WTC11 (cell line): ENCODE results near the gene CNTNAP2. TPM values are rescaled to one million over a fixed set of nuclear protein-coding genes. Genes with fewer than 3 reads are reported as not detected.

Source experiments
- ATAC-seq: fragments of 200-7000 bp; cut with Tn5 transposase; 2 replicates; pipeline ENCODE4 v1.10.0; 2021; ENCODE audit warnings: mild to moderate bottlenecking, moderate library complexity
- CTCF ChIA-PET: fragments of 300-600 bp; sonication (Branson Sonifier 250); formaldehyde crosslinking; loops from one replicate; lab custom pipeline; 2021; ENCODE audit warnings: antibody characterized with exemption; lab: Charles Lee
- POLR2A ChIA-PET: fragments of 350-600 bp; sonication (Branson Sonifier 250); formaldehyde crosslinking; loops from one replicate; lab custom pipeline; 2021; ENCODE audit warnings: antibody characterized with exemption; lab: Charles Lee
- DNase-seq: peaks from one replicate; pipeline ENCODE4 v3.0.0; 2021; ENCODE audit warnings: low spot score
- H3K27ac Mint-ChIP-seq: 2 replicates; pipeline ENCODE4 v1.8.0; 2021; ENCODE audit warnings: mixed read lengths
- H3K27me3 Mint-ChIP-seq: 2 replicates; pipeline ENCODE4 v1.8.0; 2021; ENCODE audit warnings: low read depth, mild to moderate bottlenecking, moderate library complexity, mixed read lengths
- H3K36me3 Mint-ChIP-seq: 2 replicates; pipeline ENCODE4 v1.8.0; 2021; ENCODE audit warnings: mixed read lengths
- H3K4me1 Mint-ChIP-seq: 2 replicates; pipeline ENCODE4 v1.8.0; 2022; ENCODE audit warnings: mixed read lengths
- H3K4me3 Mint-ChIP-seq: 2 replicates; pipeline ENCODE4 v1.8.0; 2021; ENCODE audit warnings: mild to moderate bottlenecking, moderate library complexity, mixed read lengths
- H3K9me3 Mint-ChIP-seq: 2 replicates; pipeline ENCODE4 v1.8.0; 2021; ENCODE audit warnings: mixed read lengths
- CREM ChIP-seq: sonication (generic); formaldehyde crosslinking; IDR thresholded peaks from 2 replicates; pipeline ENCODE4 v1.8.1; 2022; ENCODE audit warnings: mild to moderate bottlenecking, missing genetic modification reagents, moderate library complexity
- NFYB ChIP-seq: sonication (generic); formaldehyde crosslinking; conservative IDR thresholded peaks from 2 replicates; pipeline ENCODE4 v1.8.0; 2022; ENCODE audit warnings: low read depth, missing genetic modification reagents
- TCF7 ChIP-seq: sonication (generic); formaldehyde crosslinking; IDR thresholded peaks from 2 replicates; pipeline ENCODE4 v1.8.0; 2022; ENCODE audit warnings: mild to moderate bottlenecking, low read depth, missing genetic modification reagents, moderate library complexity
- ZBTB21 ChIP-seq: sonication (generic); formaldehyde crosslinking; IDR thresholded peaks from 2 replicates; pipeline ENCODE4 v1.8.1; 2023; ENCODE audit warnings: mild to moderate bottlenecking, missing genetic modification reagents, borderline replicate concordance
- ZNF138 ChIP-seq: sonication (generic); formaldehyde crosslinking; conservative IDR thresholded peaks from 2 replicates; pipeline ENCODE4 v1.8.1; 2022; ENCODE audit warnings: mild to moderate bottlenecking, moderate library complexity, missing genetic modification reagents
- ZNF416 ChIP-seq: fragments of 250-450 bp; sonication (Bioruptor Pico); IDR thresholded peaks from 2 replicates; pipeline ENCODE4 v1.9.0; 2021; ENCODE audit warnings: mild to moderate bottlenecking, inconsistent platforms
- total RNA-seq: library from RNA; stranded (reverse); gene quantifications from 3 replicates; pipeline ENCODE4 v1.2.3, GENCODE V29; 2021
- TF ChIP-seq, protein P1 (sequence below): fragments of 250-450 bp; sonication (Bioruptor Pico); IDR thresholded peaks from 2 replicates; pipeline ENCODE4 v1.9.0; 2021; ENCODE audit warnings: mild to moderate bottlenecking
- TF ChIP-seq, protein P2 (sequence below): sonication (generic); formaldehyde crosslinking; IDR thresholded peaks from 2 replicates; pipeline ENCODE4 v1.8.0; 2023; ENCODE audit warnings: mild to moderate bottlenecking, missing genetic modification reagents
- TF ChIP-seq, protein P3 (sequence below): sonication (generic); formaldehyde crosslinking; IDR thresholded peaks from 2 replicates; pipeline ENCODE4 v1.8.1; 2022; ENCODE audit warnings: low read depth, missing genetic modification reagents, borderline replicate concordance
- TF ChIP-seq, protein P4 (sequence below): fragments of 250-450 bp; sonication (Bioruptor Pico); conservative IDR thresholded peaks from 2 replicates; pipeline ENCODE4 v1.9.0; 2021; ENCODE audit warnings: mild to moderate bottlenecking
- TF ChIP-seq, protein P5 (sequence below): sonication (generic); formaldehyde crosslinking; IDR thresholded peaks from 2 replicates; pipeline ENCODE4 v1.8.1; 2022; ENCODE audit warnings: missing genetic modification reagents, borderline replicate concordance
- TF ChIP-seq, protein P6 (sequence below): fragments of 250-450 bp; sonication (Bioruptor Pico); IDR thresholded peaks from 2 replicates; pipeline ENCODE4 v1.9.0; 2021; ENCODE audit warnings: mild to moderate bottlenecking

CNTNAP2 gene
- total RNA-seq, 1 experiment from 2014 or later, result 63.8 TPM

DNA sequence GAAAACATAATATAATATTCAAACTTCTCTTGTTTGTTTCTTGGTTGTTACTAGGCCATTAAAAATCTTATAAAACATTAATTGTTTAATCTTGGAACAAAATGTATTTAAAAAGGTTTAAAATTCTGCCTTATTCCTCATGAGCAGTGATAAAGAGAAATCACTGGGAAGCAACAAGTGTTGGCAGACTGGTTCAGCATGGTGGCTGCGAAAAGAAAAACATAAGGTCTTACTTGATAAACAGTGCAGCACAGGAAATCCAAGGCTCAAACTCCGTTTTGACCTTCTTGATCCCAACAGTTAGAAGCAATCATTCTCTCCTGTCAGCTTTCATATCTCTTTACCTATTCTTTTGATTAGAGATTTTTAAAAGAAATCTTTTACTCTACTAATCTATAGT lies 530.8 kb downstream of the CNTNAP2 start (continued):
- no peak for TF ChIP-seq ZNF416 (CRISPR knock-in tag)
- TF ChIP-seq, protein P1, sequence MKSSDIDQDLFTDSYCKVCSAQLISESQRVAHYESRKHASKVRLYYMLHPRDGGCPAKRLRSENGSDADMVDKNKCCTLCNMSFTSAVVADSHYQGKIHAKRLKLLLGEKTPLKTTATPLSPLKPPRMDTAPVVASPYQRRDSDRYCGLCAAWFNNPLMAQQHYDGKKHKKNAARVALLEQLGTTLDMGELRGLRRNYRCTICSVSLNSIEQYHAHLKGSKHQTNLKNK (CRISPR knock-in tag), result no peak
- TF ChIP-seq, protein P2, sequence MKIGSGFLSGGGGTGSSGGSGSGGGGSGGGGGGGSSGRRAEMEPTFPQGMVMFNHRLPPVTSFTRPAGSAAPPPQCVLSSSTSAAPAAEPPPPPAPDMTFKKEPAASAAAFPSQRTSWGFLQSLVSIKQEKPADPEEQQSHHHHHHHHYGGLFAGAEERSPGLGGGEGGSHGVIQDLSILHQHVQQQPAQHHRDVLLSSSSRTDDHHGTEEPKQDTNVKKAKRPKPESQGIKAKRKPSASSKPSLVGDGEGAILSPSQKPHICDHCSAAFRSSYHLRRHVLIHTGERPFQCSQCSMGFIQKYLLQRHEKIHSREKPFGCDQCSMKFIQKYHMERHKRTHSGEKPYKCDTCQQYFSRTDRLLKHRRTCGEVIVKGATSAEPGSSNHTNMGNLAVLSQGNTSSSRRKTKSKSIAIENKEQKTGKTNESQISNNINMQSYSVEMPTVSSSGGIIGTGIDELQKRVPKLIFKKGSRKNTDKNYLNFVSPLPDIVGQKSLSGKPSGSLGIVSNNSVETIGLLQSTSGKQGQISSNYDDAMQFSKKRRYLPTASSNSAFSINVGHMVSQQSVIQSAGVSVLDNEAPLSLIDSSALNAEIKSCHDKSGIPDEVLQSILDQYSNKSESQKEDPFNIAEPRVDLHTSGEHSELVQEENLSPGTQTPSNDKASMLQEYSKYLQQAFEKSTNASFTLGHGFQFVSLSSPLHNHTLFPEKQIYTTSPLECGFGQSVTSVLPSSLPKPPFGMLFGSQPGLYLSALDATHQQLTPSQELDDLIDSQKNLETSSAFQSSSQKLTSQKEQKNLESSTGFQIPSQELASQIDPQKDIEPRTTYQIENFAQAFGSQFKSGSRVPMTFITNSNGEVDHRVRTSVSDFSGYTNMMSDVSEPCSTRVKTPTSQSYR, result no peak
- TF ChIP-seq, protein P3, sequence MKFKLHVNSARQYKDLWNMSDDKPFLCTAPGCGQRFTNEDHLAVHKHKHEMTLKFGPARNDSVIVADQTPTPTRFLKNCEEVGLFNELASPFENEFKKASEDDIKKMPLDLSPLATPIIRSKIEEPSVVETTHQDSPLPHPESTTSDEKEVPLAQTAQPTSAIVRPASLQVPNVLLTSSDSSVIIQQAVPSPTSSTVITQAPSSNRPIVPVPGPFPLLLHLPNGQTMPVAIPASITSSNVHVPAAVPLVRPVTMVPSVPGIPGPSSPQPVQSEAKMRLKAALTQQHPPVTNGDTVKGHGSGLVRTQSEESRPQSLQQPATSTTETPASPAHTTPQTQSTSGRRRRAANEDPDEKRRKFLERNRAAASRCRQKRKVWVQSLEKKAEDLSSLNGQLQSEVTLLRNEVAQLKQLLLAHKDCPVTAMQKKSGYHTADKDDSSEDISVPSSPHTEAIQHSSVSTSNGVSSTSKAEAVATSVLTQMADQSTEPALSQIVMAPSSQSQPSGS, result no peak

DNA sequence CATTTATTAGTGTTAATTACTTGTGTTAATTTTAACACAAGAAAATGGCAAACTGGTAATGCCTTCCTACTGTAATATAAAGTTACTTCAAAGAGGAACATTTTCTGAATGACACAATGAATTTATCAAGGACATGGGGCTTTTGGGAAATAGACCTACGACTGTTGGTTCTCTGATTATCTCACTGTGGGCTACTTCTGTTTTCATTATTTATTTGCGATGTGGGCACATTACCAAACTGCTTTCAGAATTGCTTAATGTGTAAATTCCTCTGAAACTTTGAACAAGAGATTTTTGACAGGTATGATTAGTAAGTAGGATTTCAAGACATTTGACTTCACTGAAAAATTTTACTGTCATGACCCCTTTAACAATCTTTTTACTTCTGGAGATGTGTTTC lies 535.6 kb downstream of the CNTNAP2 start:
- H3K27ac Mint-ChIP-seq, result no peak overlapping the region
- H3K27me3 Mint-ChIP-seq, result no peaks in the 10 kb centered on the region
- no peak overlapping the region for H3K4me3 Mint-ChIP-seq
- H3K9me3 Mint-ChIP-seq, result peaks cover 7% of the 10 kb centered on the region; the same call in 1 of the 2 replicates
- H3K36me3 Mint-ChIP-seq, result no peaks in the 10 kb centered on the region
- ATAC-seq, result no peak
- DNase-seq, result no peak
- CTCF ChIA-PET, result no interaction called here
- TF ChIP-seq ZNF138 (CRISPR knock-in tag) (no peak), TCF7 (CRISPR knock-in tag) (no peak), CREM (CRISPR knock-in tag) (no peak), ZBTB21 (CRISPR knock-in tag) (no peak), NFYB (CRISPR knock-in tag) (no peak), ZNF416 (CRISPR knock-in tag) (no peak)
- TF ChIP-seq, protein P2, result no peak
- TF ChIP-seq, protein P3, result no peak
- TF ChIP-seq, protein P4, sequence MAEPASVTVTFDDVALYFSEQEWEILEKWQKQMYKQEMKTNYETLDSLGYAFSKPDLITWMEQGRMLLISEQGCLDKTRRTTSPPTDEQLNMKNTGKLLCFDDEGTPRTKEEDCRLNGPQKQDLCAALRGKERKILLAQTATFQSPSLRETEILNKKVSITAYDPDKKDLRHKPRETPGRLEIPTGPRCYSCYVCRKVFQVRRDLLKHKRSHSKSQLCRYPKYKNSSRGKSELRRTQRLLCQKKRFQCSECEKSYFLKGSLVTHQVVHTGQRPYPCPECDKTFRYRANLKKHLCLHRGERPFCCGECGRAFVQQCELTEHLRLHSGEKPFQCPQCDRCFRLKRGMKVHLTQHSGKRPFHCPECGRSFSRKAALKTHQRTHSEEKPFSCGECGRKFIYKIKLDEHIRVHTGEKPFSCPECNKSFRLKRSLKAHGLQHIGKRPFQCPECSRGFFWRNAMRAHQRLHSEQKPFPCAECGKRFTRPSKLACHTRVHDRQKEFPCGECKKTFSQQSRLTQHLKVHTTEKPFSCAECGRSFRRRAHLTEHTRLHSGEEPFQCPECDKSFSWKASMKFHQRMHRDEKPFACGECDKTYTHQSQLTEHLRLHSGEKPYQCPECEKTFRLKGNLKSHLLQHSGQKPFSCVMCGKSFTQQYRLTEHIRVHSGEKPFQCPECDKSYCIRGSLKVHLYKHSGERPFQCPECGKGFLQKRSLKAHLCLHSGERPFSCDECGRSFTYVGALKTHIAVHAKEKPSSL (CRISPR knock-in tag), result no peak
- TF ChIP-seq, protein P5, sequence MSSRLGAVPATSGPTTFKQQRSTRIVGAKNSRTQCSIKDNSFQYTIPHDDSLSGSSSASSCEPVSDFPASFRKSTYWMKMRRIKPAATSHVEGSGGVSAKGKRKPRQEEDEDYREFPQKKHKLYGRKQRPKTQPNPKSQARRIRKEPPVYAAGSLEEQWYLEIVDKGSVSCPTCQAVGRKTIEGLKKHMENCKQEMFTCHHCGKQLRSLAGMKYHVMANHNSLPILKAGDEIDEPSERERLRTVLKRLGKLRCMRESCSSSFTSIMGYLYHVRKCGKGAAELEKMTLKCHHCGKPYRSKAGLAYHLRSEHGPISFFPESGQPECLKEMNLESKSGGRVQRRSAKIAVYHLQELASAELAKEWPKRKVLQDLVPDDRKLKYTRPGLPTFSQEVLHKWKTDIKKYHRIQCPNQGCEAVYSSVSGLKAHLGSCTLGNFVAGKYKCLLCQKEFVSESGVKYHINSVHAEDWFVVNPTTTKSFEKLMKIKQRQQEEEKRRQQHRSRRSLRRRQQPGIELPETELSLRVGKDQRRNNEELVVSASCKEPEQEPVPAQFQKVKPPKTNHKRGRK (CRISPR knock-in tag), result no peak
- TF ChIP-seq, protein P6, sequence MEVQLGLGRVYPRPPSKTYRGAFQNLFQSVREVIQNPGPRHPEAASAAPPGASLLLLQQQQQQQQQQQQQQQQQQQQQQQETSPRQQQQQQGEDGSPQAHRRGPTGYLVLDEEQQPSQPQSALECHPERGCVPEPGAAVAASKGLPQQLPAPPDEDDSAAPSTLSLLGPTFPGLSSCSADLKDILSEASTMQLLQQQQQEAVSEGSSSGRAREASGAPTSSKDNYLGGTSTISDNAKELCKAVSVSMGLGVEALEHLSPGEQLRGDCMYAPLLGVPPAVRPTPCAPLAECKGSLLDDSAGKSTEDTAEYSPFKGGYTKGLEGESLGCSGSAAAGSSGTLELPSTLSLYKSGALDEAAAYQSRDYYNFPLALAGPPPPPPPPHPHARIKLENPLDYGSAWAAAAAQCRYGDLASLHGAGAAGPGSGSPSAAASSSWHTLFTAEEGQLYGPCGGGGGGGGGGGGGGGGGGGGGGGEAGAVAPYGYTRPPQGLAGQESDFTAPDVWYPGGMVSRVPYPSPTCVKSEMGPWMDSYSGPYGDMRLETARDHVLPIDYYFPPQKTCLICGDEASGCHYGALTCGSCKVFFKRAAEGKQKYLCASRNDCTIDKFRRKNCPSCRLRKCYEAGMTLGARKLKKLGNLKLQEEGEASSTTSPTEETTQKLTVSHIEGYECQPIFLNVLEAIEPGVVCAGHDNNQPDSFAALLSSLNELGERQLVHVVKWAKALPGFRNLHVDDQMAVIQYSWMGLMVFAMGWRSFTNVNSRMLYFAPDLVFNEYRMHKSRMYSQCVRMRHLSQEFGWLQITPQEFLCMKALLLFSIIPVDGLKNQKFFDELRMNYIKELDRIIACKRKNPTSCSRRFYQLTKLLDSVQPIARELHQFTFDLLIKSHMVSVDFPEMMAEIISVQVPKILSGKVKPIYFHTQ (CRISPR knock-in tag), result no peak
- POLR2A ChIA-PET, result no interaction called here
- peaks cover 7% of the 10 kb centered on the region for H3K4me1 Mint-ChIP-seq
